ENCODE data around the gene IRF6. TPM values are rescaled to one million over a fixed set of nuclear protein-coding genes. Genes with fewer than 3 reads are reported as not detected.

Gene IRF6
- total RNA-seq, 2 experiments from 2014 or later: not detected

DNA sequence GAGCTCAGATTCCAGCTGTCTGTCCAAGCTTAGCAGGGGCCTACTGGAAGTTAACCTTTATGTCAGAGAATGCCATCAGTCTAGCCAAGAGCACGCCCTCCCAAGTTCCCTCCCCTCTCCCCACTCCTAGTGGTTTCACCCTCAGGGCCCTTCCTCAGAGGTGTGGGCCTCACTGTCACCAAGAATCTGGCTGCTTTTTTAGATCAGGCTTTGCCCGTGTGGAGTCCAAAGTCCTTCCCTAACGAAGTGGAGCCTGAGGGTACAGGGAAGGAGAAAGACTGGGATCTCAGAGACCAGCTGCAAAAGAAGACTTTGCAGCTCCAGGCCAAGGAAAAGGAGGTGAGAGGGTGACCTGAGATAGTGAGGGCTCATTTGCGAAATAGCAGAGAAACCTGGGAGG is 25.7 kb downstream of the IRF6 start:
- peaks cover 25% of the 10 kb centered on the region for H3K4me1 ChIP-seq (ENCODE audit: insufficient read depth, low read length, poor library complexity, severe bottlenecking)
- ChIA-PET CTCF (ENCODE audit: unreplicated experiment) (no interaction called here), POLR2A (no interaction called here)
- intact Hi-C loops (cut with micrococcal nuclease; ENCODE audit: unreplicated experiment): loop anchor here (5.0 kb wide), 1 partner anchor 47 kb away; the partner anchor contains the start of gene UTP25
- H3K79me2 ChIP-seq (ENCODE audit: insufficient read depth, low read depth, low read length): peaks cover 8% of the 10 kb centered on the region; the same call in 1 of the 2 replicates
- H3K4me2 ChIP-seq (ENCODE audit: low read length): no peak overlapping the region
- no peak overlapping the region for H3K27ac ChIP-seq (ENCODE audit: low read depth, low read length, poor library complexity, severe bottlenecking)
- peaks cover 5% of the 10 kb centered on the region; the same call in 1 of the 2 replicates for H3K9me3 ChIP-seq (ENCODE audit: low read length)
- no peak overlapping the region for H2AFZ ChIP-seq (ENCODE audit: low read length)
- TF ChIP-seq, protein P1, sequence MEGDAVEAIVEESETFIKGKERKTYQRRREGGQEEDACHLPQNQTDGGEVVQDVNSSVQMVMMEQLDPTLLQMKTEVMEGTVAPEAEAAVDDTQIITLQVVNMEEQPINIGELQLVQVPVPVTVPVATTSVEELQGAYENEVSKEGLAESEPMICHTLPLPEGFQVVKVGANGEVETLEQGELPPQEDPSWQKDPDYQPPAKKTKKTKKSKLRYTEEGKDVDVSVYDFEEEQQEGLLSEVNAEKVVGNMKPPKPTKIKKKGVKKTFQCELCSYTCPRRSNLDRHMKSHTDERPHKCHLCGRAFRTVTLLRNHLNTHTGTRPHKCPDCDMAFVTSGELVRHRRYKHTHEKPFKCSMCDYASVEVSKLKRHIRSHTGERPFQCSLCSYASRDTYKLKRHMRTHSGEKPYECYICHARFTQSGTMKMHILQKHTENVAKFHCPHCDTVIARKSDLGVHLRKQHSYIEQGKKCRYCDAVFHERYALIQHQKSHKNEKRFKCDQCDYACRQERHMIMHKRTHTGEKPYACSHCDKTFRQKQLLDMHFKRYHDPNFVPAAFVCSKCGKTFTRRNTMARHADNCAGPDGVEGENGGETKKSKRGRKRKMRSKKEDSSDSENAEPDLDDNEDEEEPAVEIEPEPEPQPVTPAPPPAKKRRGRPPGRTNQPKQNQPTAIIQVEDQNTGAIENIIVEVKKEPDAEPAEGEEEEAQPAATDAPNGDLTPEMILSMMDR (conservative IDR thresholded peaks at IDR 0.05; ENCODE audit: low read length): no peak
- no peak for TF ChIP-seq EZH2phosphoT487 (IDR thresholded peaks at IDR 0.05; ENCODE audit: borderline replicate concordance, low read depth, low read length)
- no peak overlapping the region for H3K4me3 ChIP-seq (ENCODE audit: low read depth, low read length, poor library complexity, severe bottlenecking)
- no TSS peak for BruUV-seq (replicated peaks)
- no peaks in the 10 kb centered on the region for H3K9me2 ChIP-seq (ENCODE audit: insufficient read depth, low read length)
- no peaks in the 10 kb centered on the region for H4K20me1 ChIP-seq (ENCODE audit: insufficient read depth, low read length)
- peaks cover 71% of the 10 kb centered on the region for H3K36me3 ChIP-seq (ENCODE audit: insufficient read depth, low read length)
- DNase-seq (ENCODE audit: low spot score): no peak

DNA sequence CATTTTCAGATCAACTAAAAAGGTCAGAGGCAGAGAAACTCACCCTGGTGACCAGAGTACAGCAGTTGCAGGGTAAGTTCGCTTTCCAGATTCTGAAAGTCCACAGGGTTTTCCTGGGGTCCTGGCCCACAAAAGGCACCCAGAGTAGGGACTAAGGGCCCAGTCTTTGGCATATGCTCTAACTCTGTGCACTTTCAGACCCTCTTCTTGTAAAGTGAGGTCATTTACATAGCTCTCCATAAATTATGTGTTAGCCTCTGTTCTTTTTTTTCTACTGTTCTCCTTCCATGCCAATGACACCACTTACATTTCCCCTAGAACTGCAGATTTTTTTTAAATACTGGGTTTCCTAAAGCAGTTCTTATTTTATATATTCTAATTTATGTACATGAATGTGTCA is 27.8 kb downstream of the IRF6 start:
- Histone ChIP-seq H3K9me2 (ENCODE audit: insufficient read depth, low read length) (no peaks in the 10 kb centered on the region), H2AFZ (ENCODE audit: low read length) (no peak overlapping the region), H3K27ac (ENCODE audit: low read depth, low read length, poor library complexity, severe bottlenecking) (no peak overlapping the region), H3K36me3 (ENCODE audit: insufficient read depth, low read length) (peaks cover 72% of the 10 kb centered on the region), H3K4me2 (ENCODE audit: low read length) (no peak overlapping the region), H4K20me1 (ENCODE audit: insufficient read depth, low read length) (no peaks in the 10 kb centered on the region), H3K9me3 (ENCODE audit: low read length) (no peaks in the 10 kb centered on the region), H3K4me1 (ENCODE audit: insufficient read depth, low read length, poor library complexity, severe bottlenecking) (peaks cover 27% of the 10 kb centered on the region), H3K79me2 (ENCODE audit: insufficient read depth, low read depth, low read length) (no peaks in the 10 kb centered on the region), H3K4me3 (ENCODE audit: low read depth, low read length, poor library complexity, severe bottlenecking) (no peak overlapping the region)
- TF ChIP-seq, protein P1 (conservative IDR thresholded peaks at IDR 0.05; ENCODE audit: low read length): no peak
- TF ChIP-seq EZH2phosphoT487 (IDR thresholded peaks at IDR 0.05; ENCODE audit: borderline replicate concordance, low read depth, low read length): no peak
- POLR2A ChIA-PET: interaction anchor here (0.5 to 0.6 kb wide), 2 partner anchors 142 to 575 kb away, joined by 3 read pairs; no protein-coding TSS in a partner anchor
- DNase-seq (ENCODE audit: low spot score): no peak
- BruUV-seq (replicated peaks): no TSS peak
- CTCF ChIA-PET (ENCODE audit: unreplicated experiment): no interaction called here
- intact Hi-C loops (cut with micrococcal nuclease; ENCODE audit: unreplicated experiment): no loop called here

DNA sequence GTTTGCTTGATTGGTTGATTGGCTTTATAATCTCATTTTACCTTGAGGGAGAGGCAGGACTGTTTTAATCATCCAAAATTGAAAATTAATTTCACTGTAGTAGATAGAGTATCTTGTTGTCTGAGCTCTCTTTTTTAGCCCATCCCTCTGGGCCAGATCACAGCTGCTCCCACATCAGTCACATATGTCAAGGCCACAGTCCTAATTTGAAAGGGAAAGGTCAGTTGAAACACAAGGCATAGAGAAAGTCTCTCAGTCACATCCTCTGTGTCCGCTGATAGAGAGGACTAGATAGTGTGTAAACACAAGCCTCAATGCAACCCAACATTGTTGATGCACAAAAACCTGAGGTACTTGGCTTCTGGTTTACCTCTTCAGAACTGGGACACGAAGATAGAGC is 28.4 kb downstream of the IRF6 start:
- no peak overlapping the region for H3K27ac ChIP-seq (ENCODE audit: low read depth, low read length, poor library complexity, severe bottlenecking)
- H3K9me2 ChIP-seq (ENCODE audit: insufficient read depth, low read length): no peaks in the 10 kb centered on the region
- H3K4me3 ChIP-seq (ENCODE audit: low read depth, low read length, poor library complexity, severe bottlenecking): no peak overlapping the region
- H3K4me2 ChIP-seq (ENCODE audit: low read length): no peak overlapping the region
- intact Hi-C loops (cut with micrococcal nuclease; ENCODE audit: unreplicated experiment): no loop called here
- peaks cover 67% of the 10 kb centered on the region for H3K36me3 ChIP-seq (ENCODE audit: insufficient read depth, low read length)
- CTCF ChIA-PET (ENCODE audit: unreplicated experiment): no interaction called here
- BruUV-seq (replicated peaks): no TSS peak
- no peak for TF ChIP-seq EZH2phosphoT487 (IDR thresholded peaks at IDR 0.05; ENCODE audit: borderline replicate concordance, low read depth, low read length)
- TF ChIP-seq, protein P1 (conservative IDR thresholded peaks at IDR 0.05; ENCODE audit: low read length): no peak
- H2AFZ ChIP-seq (ENCODE audit: low read length): no peak overlapping the region
- POLR2A ChIA-PET: no interaction called here
- DNase-seq (ENCODE audit: low spot score): no peak
- no peaks in the 10 kb centered on the region for H4K20me1 ChIP-seq (ENCODE audit: insufficient read depth, low read length)
- no peaks in the 10 kb centered on the region for H3K9me3 ChIP-seq (ENCODE audit: low read length)
- no peaks in the 10 kb centered on the region for H3K79me2 ChIP-seq (ENCODE audit: insufficient read depth, low read depth, low read length)
- H3K4me1 ChIP-seq (ENCODE audit: insufficient read depth, low read length, poor library complexity, severe bottlenecking): peaks cover 27% of the 10 kb centered on the region

All from OCI-LY7 (cell line).